ENCODE data around the gene TMC5.

GRCh38 chr16:19472482-19472881, 54.8 kb downstream of the TMC5 start:
- TF ChIP-seq CTCF (conservative IDR thresholded peaks at IDR 0.05; ENCODE audit: low read depth in 2 of 2) (no peak), REST (IDR thresholded peaks at IDR 0.05; ENCODE audit: unreplicated experiment) (no peak), EZH2phosphoT487 (IDR thresholded peaks at IDR 0.05; ENCODE audit: unreplicated experiment) (no peak), POLR2AphosphoS5 (IDR thresholded peaks at IDR 0.05; ENCODE audit: low read depth) (no peak), ZNF462 (CRISPR knock-in tag; IDR thresholded peaks at IDR 0.05) (no peak), EZH2 (IDR thresholded peaks at IDR 0.05; ENCODE audit: low read depth, unreplicated experiment) (no peak), CREB1 (CRISPR knock-in tag; IDR thresholded peaks at IDR 0.05; ENCODE audit: low read depth) (no peak), NANOG (IDR thresholded peaks at IDR 0.05; ENCODE audit: borderline replicate concordance) (no peak)
